Skeletal muscle cell (primary cell): Measurements from ENCODE around the gene ELAVL4.
"Not testable (repeated sequence)": the region's sequence is repeated elsewhere in the genome, so short reads cannot be mapped to it uniquely, and the experiment has no call there.

ENCODE experiments used
- DNase-seq: peaks from one replicate; pipeline ENCODE4 v3.0.0-alpha.2; 2010; ENCODE audit warnings: low read depth
- H3K4me3 ChIP-seq: 2 replicates; pipeline ENCODE4 v1.5.1; 2011; ENCODE audit warnings: low read depth, mild to moderate bottlenecking, control low read depth, low read length, moderate library complexity

Gene ELAVL4

DNA sequence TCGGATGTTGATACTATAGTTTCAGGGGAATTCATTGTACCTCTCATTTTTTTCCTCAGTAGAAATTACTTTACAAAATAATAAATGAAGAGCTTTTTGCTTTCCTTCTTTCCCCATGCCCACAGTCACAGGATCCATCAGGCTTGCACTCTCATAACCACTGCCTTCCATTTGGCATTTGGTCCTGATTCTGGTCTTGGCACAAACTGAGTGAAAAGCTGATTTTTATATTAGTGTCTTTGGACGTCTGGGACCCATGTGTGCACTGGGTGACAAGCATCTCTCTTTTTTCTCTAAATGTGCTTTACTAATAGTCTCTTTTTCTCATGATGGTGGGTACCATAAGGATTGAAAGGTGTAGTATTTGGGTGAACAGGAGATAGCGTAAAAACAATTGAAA lies 2.8 kb downstream of the ELAVL4 start:
- DNase-seq: no peak
- no peak overlapping the region for H3K4me3 ChIP-seq

DNA sequence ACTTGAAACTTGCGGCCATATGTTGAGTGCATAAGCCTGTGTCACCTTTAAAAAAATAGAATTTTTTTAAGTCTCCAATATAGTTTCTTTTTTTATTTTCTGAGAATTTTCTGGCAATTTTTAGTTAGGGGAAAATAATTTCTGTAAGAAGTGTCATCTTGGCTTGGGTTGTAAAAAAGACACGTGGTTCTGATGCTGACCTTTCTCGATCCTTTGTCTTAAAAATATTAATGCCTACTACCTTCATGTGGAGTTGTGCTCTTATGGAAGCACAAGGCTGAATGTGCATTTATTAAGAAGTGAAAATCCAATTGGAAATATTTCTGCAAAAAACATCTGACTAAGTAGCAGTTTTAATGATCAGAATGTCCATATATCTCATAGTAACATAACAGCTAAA lies 3.5 kb downstream of the ELAVL4 start:
- no peak for DNase-seq
- no peak overlapping the region for H3K4me3 ChIP-seq

DNA sequence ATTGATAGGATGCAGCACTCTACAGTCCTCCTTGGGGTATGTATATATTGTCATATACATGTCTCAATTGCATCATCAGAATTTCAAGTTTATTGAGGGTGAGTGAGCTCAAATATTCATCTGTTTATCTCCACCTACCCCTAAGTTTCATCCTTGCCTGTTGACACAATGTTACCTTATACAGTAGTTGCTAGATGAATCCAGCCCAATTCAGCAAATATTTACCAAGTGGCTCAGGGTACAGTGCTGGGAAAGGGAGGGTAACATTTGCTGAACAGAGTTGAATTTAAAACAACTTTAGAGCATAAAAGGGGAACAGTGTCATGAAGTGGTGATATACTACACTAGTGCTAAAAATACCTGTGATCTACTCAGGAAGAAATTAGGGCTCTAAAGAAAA lies 14.4 kb downstream of the ELAVL4 start:
- H3K4me3 ChIP-seq: no peak overlapping the region
- no peak for DNase-seq

DNA sequence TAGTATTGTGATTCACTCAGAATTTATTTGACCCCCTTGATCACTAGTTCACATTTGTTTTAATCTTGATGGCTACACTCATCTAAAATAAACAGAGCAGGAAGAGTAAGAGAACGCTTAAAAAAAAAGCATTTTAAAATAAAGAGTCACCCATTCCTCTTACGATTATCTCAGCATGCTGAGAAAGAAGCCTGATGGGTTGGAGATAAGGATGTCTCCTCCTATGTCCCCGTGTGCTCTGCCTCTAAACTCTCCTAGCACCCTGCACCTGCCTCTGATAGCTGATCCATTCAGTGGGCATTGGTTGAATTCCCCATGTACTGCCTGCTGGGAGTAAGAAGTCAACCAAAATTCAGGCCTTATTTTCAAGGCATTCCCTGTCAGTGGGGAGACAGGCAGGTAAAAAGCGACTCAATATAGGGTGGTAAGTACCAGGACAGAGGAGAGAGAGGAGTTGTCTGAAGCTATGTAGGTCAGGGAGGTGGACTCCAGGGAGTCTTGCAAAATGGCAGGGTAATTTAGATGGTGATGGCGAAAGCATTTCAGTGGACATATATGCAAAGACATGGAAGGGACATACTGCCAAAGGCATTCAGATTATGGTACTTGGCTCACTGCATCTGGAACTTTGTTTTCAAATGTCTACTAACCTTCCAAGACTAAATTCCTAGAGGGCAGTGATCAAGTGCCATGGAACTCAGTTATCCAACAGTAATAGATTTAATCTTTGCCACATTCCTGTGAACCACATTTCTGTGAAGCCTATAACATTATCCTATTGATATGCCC lies 18.4 kb downstream of the ELAVL4 start:
- DNase-seq: no peak

DNA sequence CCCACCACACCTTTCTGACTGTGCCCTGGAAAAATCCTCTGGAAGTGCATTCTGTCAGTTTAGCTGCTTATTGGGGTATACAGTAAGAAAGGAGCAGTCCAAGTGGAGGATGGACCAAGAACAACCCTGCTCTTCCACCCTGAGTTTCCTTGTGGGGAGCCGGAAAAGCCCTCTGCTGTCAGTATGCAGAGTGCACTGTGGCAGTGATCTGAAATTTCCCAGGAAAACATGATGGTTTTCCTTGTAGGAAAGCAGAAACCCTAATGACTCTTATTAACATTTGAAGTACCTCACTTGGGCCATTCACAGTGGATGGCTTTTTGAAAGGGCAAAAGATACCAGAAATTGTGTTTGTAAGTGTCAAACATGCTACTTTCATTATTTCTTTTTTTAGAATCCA lies 20.5 kb downstream of the ELAVL4 start:
- no peak for DNase-seq
- no peak overlapping the region for H3K4me3 ChIP-seq

More for the DNA sequence above, 18.4 kb downstream of the ELAVL4 start:
- H3K4me3 ChIP-seq: no peak overlapping the region

DNA sequence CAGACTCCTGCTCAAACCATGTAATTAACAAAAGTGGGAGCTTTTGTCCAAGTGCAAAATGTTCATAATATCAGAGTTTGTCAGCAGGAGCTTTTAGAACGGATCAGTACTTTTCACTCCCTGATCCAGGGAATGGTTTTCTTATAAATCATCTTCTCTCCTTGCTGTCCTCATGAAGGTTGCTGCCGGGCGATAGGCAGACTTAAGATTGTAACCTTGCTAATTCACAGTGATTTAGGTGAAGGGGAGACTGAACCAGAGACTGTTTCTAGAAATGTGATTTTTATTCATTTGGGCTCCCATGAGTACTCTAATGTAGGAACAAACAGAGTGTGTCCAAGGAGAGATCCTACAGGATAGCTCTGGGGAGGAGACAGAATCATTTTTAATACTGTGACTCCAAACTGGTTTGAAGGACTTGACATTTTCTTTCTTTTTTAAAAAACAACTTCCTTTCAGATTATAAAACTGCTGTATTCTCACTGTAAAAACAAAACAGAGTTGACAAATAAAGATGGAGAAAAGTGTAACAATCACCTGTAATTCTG lies 23.7 kb downstream of the ELAVL4 start:
- no peak overlapping the region for H3K4me3 ChIP-seq
- no peak for DNase-seq

DNA sequence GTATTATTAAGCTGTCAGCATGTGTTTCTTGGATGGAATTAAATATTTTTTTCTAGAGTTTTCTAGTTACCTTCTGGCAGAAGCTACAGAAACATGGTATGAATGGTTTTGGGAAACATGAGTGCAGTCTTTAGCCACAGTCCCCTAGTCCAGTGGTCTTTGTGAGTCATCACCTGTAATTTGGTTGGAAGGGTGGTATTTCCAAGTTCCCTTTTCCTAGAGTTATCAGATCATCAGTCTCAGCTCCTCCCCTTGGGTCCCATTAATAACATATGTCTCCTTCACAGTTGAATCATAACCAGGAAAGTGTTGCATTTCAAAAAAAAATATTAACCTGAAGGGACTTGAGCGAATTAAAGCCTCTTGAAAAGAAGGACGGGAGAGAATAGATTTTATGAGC lies 27.0 kb downstream of the ELAVL4 start:
- H3K4me3 ChIP-seq: no peak overlapping the region
- no peak for DNase-seq

DNA sequence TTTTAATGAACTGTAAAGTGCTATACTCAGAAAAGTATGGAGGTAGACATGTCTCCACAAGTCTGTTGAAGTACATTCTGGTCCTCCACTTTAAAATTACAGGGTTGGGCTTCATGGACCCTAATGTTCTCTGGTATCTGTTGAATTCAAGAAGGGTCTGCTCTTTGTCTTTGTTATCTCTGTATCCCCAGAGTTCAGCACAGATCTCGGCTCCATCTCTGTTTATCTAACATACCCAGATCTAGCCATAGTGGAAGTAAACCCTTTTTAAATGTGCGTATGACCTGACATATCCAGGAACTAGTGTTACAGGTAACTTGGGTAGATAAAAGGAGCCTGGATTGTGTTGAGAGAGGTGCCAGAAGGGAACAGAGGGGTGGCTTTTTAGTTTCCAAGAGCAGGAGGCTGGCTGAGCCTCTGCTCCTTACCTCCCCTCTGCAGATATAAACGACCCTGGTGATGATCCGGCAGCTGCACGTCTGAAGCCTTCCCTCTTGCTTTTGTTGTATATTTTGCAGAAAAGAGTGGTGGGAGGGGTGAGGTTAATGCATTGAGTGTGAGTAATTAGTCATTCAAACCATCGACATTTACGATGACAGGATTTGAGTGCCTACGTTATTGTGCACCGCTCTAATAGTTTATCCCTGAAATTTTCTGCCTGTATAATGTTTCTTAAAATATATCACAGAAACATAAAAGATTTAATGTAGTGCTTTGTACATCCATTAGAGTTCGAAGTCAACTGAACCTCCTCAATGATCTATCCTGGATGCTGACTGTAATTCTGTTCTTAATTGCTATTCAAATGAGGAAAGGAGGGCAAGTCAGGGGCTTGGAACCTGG lies 30.8 kb downstream of the ELAVL4 start:
- H3K4me3 ChIP-seq: no peak overlapping the region
- DNase-seq: no peak

DNA sequence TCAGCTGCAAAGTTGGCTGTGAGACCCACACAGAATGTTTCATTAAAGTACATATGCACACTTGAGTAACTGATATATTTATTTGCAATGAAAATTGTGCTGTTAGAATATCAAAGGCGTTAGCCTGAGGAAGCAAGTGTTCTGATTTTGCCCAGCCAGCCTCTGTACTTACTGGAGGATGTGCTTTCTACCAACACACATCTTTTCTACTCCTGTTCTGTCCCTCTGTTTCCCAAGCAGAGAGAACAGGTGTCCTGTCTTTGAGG lies 31.4 kb downstream of the ELAVL4 start:
- no peak for DNase-seq
- no peak overlapping the region for H3K4me3 ChIP-seq

DNA sequence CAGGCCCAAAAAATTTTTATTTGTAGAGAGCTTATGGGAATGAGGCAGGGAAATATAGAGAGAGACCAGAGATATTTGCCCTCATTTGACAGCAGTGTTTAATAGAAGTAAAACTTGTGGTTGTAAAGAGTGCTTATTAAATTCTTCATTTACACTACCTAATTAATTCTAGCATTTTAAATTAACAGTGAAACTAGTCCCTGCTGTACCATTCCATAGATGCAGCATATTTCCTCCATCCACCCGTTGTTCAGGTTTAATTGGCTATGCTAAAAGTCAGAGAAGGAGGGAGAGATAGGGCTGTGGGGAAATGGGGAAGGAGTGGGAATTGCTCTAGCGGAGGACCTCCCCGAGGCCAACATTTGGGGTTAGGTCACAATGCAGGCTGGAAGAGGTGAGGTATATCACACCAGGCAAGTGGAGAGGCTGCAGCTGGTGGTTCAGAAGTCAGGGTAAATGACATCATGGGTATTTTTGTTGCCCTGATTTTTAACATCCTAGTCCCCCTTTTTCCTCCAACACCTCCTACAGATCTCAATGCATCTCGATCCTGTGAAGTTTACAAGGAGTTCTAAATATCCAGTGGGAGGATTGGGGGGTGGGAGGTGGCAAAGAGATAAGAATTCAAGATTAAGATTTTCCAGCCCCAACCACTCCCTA lies 38.6 kb downstream of the ELAVL4 start:
- no peak overlapping the region for H3K4me3 ChIP-seq
- DNase-seq: no peak

DNA sequence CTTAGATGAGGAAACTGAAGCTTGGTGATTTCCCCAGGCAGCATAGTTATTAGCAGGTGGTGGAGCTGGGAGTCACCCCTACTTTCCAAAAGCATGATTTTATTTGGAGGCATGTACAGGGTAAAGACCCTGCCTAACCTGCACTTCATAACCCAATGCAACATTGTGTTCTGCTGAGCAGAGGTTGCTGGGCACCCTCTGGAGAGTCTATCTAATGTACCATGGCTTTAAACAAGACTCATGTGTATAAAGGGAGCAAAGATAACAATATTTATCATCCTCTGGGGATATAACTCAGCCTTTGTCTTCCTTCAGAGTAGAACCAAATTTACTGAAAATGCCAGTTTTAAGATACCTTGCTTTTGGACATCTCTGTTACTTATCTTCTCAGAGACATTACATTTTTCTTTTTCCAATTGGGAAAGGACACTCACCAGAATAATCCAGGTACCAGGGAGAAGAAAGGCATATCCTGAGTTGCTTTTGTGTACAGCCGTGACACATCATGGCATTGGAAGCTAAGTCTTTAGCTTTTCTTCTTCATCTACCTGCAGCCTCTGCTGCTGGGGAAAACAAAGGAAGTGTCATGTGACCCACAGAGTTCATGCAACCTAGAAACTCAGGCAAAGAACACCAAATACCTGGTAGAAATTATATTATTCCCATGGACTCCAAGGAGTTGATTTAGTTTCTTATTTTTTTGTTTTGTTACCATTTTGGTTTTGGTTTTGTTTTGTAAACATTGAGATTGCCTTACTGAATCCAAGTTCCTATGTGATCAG lies 39.6 kb downstream of the ELAVL4 start:
- H3K4me3 ChIP-seq: no peak overlapping the region
- no peak for DNase-seq

DNA sequence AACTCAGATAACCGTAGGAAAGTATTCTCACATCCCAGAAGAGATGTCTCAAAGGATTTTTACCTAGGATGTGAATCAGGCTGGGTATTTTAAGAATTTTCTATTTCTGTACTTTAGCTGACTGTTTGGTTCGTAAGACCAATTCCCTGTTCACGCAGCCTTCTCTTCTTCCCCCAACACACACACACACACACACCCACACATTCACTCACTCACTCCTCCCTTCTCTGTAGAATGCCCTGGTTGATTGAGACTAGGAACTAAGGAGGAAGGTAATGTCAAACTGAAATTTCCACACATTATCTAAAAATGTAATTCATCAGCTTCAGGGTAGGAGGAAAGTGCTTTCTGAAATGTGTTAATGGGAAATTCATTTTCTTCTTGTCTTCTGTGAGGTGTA lies 43.5 kb downstream of the ELAVL4 start:
- no peak for DNase-seq
- H3K4me3 ChIP-seq: no peak overlapping the region

DNA sequence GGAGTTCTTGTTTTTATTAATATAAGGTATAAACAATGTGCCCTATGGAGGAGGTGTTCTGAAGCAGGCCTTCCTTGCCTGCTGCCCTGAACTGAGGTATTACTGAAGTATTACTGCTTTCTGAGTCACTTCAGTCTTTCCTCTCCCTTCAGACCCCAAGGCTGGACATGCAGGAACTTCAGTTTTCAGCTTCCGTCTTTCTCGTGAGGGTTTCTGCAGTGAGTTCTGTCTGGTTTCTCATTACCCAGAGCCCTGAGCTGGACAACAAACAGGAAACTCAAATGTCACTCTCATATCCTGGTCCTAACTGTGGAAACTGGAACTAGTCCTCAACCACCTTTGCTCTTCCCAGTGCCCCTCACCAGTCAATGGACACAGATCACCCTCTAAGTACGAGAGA lies 46.8 kb downstream of the ELAVL4 start:
- DNase-seq: no peak
- H3K4me3 ChIP-seq: no peak overlapping the region

DNA sequence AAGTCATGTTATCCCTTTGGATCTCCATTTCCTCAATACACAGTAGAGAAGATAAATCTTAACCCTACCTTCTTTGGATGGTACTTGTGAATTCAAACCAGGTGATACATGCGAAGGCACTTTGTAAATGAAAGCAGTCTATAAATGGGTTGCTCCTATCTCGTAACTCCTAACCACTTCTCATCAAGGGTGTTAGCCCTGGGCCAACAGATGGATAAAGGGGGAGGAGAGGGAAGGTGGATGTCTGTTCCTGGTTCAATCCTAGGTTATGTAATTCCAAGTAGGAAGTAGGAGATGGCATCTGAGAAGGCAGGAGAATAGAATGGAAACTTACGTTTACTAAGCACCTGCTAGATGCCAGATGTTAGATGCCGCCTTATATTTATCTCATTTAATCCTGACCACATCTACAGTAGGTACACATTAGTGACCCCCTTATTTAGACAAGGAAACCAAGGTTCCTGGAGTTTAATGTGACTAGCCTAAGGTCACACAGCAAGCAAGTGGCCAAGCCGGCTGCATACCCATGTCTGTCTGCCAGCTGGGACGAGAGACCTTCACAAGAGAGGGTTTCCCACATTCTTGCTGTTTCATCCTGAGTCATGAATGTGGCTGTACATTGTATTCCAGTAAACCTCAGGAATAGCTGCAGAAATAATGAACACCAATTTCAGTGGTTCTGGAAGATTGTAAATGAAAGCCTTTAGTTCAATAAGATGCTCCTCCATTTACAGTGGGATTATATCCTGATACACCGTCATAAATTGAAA lies 47.7 kb downstream of the ELAVL4 start:
- DNase-seq: no peak

DNA sequence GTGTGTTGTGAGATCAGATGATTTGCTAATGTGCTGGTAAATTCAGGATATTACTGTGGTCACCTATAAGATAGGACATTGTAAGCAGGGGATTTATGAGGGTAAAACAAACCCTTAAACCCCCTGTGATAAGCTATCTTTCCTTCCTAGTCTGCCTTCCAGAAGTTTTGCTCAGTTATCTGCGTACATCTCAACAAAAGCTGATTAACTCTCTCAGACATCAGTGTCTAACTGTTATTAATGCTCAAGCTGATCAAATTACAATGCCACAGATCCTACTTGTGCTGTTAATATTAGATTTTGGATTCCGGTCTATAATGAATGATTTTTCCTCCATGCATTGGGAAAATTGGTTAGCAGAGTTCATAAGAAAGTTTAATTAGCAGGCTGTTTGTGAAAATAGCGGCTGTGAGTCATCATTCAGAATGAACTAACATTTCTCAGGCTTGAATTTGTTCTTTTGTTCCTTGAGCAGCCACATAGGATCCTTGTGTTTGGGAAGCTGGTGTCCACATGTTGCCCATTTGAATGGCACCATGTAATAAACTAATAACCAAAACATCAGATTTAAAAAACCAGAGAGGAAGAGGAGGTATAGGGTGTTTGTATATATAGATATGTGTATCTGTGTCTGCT lies 48.7 kb downstream of the ELAVL4 start:
- H3K4me3 ChIP-seq: no peak overlapping the region
- no peak for DNase-seq

More for the DNA sequence above, 47.7 kb downstream of the ELAVL4 start:
- no peak overlapping the region for H3K4me3 ChIP-seq

DNA sequence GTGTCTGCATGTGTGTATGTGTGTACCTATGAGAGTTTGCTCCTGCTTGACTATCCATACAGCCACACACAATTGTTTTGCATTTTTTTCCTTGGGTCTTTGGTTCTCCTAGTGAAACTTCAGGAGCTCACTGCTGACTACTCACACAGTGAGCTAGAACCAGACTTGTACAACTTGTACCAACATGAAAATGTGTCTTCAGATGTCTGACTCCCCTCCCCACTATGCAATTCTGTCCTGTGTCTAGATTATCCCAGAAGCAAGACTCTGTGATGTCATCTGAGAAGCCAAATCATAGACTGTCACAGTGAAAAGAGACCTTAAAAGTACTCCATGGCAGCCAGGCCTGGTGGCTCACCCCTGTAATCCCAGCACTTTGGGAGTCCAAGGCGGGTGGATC lies 49.7 kb downstream of the ELAVL4 start:
- DNase-seq: no peak

DNA sequence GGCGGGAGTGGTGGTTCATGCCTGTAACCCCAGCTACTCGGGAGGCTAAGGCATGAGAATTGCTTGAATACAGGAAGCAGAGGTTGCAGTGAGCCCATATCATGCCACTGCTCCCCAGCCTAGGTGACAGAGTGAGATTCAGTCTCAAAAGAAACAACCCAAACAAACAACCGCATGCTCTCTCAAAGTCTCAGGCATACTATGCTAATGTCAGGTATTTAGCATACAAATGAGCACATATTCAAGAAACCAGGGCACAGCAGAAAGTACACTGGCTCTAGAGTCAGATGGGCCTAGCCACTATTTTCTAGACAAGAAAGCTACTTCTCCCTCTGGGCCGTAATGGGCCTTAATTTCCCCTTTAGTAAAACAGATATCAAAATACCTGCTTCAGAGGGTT lies 55.0 kb downstream of the ELAVL4 start:
- no peak for DNase-seq

More for the DNA sequence above, 49.7 kb downstream of the ELAVL4 start:
- no peak overlapping the region for H3K4me3 ChIP-seq

DNA sequence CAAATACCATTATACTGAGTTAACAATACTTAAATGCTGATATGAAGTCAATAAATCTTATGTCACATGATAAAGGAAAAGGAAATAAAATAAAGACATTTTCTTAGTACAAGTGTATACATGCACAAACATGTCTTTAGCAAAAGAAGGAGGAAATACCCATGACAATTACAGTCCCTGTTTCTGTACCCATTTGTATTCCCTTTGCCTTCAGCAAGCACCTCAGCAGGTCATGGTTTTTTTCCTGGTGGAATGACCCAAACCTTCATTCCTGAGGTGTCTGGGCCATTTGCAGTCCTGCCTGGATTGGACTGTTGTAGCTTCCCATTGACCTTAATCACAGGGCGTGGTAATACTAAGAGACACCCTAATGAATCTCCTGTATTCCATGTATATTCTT lies 57.6 kb downstream of the ELAVL4 start:
- not testable (repeated sequence) for DNase-seq

More for the DNA sequence above, 55.0 kb downstream of the ELAVL4 start:
- no peak overlapping the region for H3K4me3 ChIP-seq

More for the DNA sequence above, 57.6 kb downstream of the ELAVL4 start:
- not testable (repeated sequence) for H3K4me3 ChIP-seq
